DND-41 (cell line): ENCODE measurements around the gene MGA.

Experiments used
- EZH2 ChIP-seq: IDR thresholded peaks from 3 replicates; pipeline ENCODE4 v1.6.1; 2012; ENCODE audit warnings: borderline replicate concordance, low read depth, mild to moderate bottlenecking, moderate library complexity, low read length, inconsistent platforms; ENCODE audit not compliant: severe bottlenecking
- TF ChIP-seq, protein P1 (sequence below): IDR thresholded peaks from 2 replicates; pipeline ENCODE4 v1.5.1; 2012; ENCODE audit warnings: borderline replicate concordance, low read length, moderate library complexity, mild to moderate bottlenecking; ENCODE audit not compliant: poor library complexity, severe bottlenecking; ENCODE audit errors: extremely low read depth

DNA sequence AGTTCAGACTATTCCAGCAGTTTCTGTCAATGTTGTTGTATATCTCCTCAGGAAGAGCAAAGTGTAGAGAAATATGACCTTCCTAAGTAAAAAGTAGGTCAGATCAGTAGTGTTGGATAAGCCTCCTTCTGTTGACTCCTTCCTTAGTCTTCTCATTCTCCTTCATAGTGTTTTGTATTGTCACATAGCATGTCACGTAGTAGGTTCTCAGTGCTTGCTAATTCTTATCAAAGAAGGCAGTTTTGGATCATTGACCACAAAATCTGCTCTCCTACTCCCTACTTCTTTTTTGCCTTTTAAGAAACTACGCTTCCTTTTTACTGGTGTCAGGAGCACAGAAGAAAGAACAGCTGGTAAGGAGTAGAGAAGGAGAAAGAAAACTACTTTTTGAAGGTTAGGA lies 1.0 kb upstream of the MGA start:
- TF ChIP-seq EZH2: no peak
- TF ChIP-seq, protein P1, sequence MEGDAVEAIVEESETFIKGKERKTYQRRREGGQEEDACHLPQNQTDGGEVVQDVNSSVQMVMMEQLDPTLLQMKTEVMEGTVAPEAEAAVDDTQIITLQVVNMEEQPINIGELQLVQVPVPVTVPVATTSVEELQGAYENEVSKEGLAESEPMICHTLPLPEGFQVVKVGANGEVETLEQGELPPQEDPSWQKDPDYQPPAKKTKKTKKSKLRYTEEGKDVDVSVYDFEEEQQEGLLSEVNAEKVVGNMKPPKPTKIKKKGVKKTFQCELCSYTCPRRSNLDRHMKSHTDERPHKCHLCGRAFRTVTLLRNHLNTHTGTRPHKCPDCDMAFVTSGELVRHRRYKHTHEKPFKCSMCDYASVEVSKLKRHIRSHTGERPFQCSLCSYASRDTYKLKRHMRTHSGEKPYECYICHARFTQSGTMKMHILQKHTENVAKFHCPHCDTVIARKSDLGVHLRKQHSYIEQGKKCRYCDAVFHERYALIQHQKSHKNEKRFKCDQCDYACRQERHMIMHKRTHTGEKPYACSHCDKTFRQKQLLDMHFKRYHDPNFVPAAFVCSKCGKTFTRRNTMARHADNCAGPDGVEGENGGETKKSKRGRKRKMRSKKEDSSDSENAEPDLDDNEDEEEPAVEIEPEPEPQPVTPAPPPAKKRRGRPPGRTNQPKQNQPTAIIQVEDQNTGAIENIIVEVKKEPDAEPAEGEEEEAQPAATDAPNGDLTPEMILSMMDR: no peak
